GM12878 (cell line): ENCODE data around the gene CHST13. TPM values are rescaled to one million over a fixed set of nuclear protein-coding genes. Genes with fewer than 3 reads are reported as not detected.

Experiments
- ASH2L ChIP-seq: fragments of 300-600, 200-600 bp; sonication (generic); IDR thresholded peaks from 2 replicates; pipeline ENCODE4 v1.6.1; 2017; ENCODE audit warnings: low read depth, mild to moderate bottlenecking, borderline replicate concordance
- BCL3 ChIP-seq: IDR thresholded peaks from 2 replicates; pipeline ENCODE4 v1.6.1; 2011; ENCODE audit warnings: borderline replicate concordance, low read depth, mild to moderate bottlenecking, moderate library complexity, low read length; ENCODE audit not compliant: insufficient read depth, poor library complexity, severe bottlenecking
- BHLHE40 ChIP-seq, 2 experiments: fragments of 450-650 bp in 1 of 2; IDR thresholded peaks; 2 replicates each; pipeline ENCODE4 v1.6.1; 2011 to 2017; ENCODE audit warnings: low read depth in 2 of 2, borderline replicate concordance in 1 of 2, improper control_type of control experiment in 1 of 2, low read length in 1 of 2, mild to moderate bottlenecking in 1 of 2
- CBFB ChIP-seq: IDR thresholded peaks from 2 replicates; pipeline ENCODE4 v1.6.1; 2016; ENCODE audit warnings: antibody characterized with exemption, low read depth
- CBX5 ChIP-seq: sonication (generic); IDR thresholded peaks from 2 replicates; pipeline ENCODE4 v1.6.1; 2016; ENCODE audit warnings: low read depth, moderate library complexity, mild to moderate bottlenecking, inconsistent platforms
- EZH2 ChIP-seq: IDR thresholded peaks from 2 replicates; pipeline ENCODE4 v1.6.1; 2012; ENCODE audit warnings: low read depth, mild to moderate bottlenecking, control low read depth, inconsistent platforms, low read length, borderline replicate concordance; ENCODE audit not compliant: control insufficient read depth
- FOXK2 ChIP-seq: fragments of 450-650 bp; IDR thresholded peaks from 2 replicates; pipeline ENCODE4 v1.6.1; 2017; ENCODE audit warnings: mild to moderate bottlenecking, moderate library complexity
- HDAC2 ChIP-seq: fragments of 200-600 bp; sonication (generic); IDR thresholded peaks from 2 replicates; pipeline ENCODE4 v1.6.1; 2017
- IKZF1 ChIP-seq: fragments of 450-650 bp; conservative IDR thresholded peaks from 2 replicates; pipeline ENCODE4 v1.6.1; 2017; ENCODE audit warnings: antibody characterized with exemption, mild to moderate bottlenecking
- IRF3 ChIP-seq: fragments of 450-650 bp; IDR thresholded peaks from 2 replicates; pipeline ENCODE4 v1.6.1; 2014; ENCODE audit warnings: mild to moderate bottlenecking
- KAT2A ChIP-seq: conservative IDR thresholded peaks from 2 replicates; pipeline ENCODE4 v1.6.1; 2011; ENCODE audit warnings: low read depth, low read length; ENCODE audit not compliant: control insufficient read depth
- LARP7 ChIP-seq: fragments of 450-650 bp; IDR thresholded peaks from 2 replicates; pipeline ENCODE4 v1.6.1; 2017; ENCODE audit warnings: mild to moderate bottlenecking
- MEF2A ChIP-seq: IDR thresholded peaks from 2 replicates; pipeline ENCODE4 v1.6.1; 2011; ENCODE audit warnings: low read depth, mild to moderate bottlenecking, low read length, moderate library complexity; ENCODE audit not compliant: insufficient read depth
- MXI1 ChIP-seq: fragments of 150-350 bp; IDR thresholded peaks from 2 replicates; pipeline ENCODE4 v1.6.1; 2011; ENCODE audit warnings: low read depth, mild to moderate bottlenecking, inconsistent platforms, low read length, improper control_type of control experiment
- MYB ChIP-seq: fragments of 150-350 bp; IDR thresholded peaks from 2 replicates; pipeline ENCODE4 v1.6.1; 2014; ENCODE audit warnings: mild to moderate bottlenecking, low read depth, low read length, borderline replicate concordance
- PKNOX1 ChIP-seq: fragments of 450-650 bp; IDR thresholded peaks from 2 replicates; pipeline ENCODE4 v1.6.1; 2016; ENCODE audit warnings: mild to moderate bottlenecking
- POLR2AphosphoS5 ChIP-seq: IDR thresholded peaks from 2 replicates; pipeline ENCODE4 v1.6.1; 2011; ENCODE audit warnings: mild to moderate bottlenecking, low read length, inconsistent platforms
- RAD21 ChIP-seq: IDR thresholded peaks from 2 replicates; pipeline ENCODE4 v1.6.1; 2011; ENCODE audit warnings: mild to moderate bottlenecking, low read depth, low read length, moderate library complexity; ENCODE audit not compliant: insufficient read depth
- SIX5 ChIP-seq: IDR thresholded peaks from 2 replicates; pipeline ENCODE4 v1.6.1; 2011; ENCODE audit warnings: mild to moderate bottlenecking, low read depth, low read length, moderate library complexity; ENCODE audit not compliant: severe bottlenecking
- STAT1 ChIP-seq: fragments of 450-650 bp; conservative IDR thresholded peaks from 2 replicates; pipeline ENCODE4 v1.6.1; 2014; ENCODE audit warnings: antibody characterized with exemption, mild to moderate bottlenecking
- SUZ12 ChIP-seq: fragments of 200-600 bp; sonication (generic); IDR thresholded peaks from one replicate; pipeline ENCODE4 v1.6.1; 2018; ENCODE audit warnings: antibody characterized with exemption, mild to moderate bottlenecking; ENCODE audit not compliant: unreplicated experiment
- ZNF217 ChIP-seq: fragments of 450-650 bp; IDR thresholded peaks from 2 replicates; pipeline ENCODE4 v1.6.1; 2017; ENCODE audit warnings: antibody characterized with exemption, mild to moderate bottlenecking
- polyA plus RNA-seq, 11 experiments: library from polyadenylated mRNA; depleted of rRNA in 4 of 11; unstranded in 6 of 11; stranded (reverse) in 5 of 11; fragments of >200 nt; fragmentation: Nextera tagmentation in 4 of 11; fragmentation: Illumina TruSeq in 1 of 11; extraction: Ambion mirVana in 4 of 11; extraction: Trizol in 1 of 11; gene quantifications; 1 replicate in 1 of 11; 2 replicates in 10 of 11; pipeline versions ENCODE4 v1.2.1 to v1.2.3, GENCODE V29; 2011 to 2016; ENCODE audit warnings: inconsistent platforms in 2 of 11, missing spikeins in 2 of 11, low read depth in 1 of 11
- total RNA-seq, 4 experiments: library from RNA; depleted of rRNA in 3 of 4; stranded (reverse); fragments of >200 nt in 3 of 4; fragmentation: Illumina TruSeq in 1 of 4; extraction: Trizol in 1 of 4; gene quantifications; 2 replicates each; pipeline versions ENCODE4 v1.2.1 to v1.2.3, GENCODE V29; 2013 to 2021
- TF ChIP-seq, protein P1 (sequence below): IDR thresholded peaks from 2 replicates; pipeline ENCODE4 v1.6.1; 2012; ENCODE audit warnings: low read depth, low read length, improper control_type of control experiment
- TF ChIP-seq, protein P2 (sequence below): fragments of 450-650 bp; IDR thresholded peaks from 2 replicates; pipeline ENCODE4 v1.6.1; 2016; ENCODE audit warnings: mild to moderate bottlenecking

The CHST13 gene
- total and polyA plus RNA-seq, 10 of the 15 experiments (the other 5 are each of a cell fraction or from before 2014, with no cell fraction given) = not detected

DNA sequence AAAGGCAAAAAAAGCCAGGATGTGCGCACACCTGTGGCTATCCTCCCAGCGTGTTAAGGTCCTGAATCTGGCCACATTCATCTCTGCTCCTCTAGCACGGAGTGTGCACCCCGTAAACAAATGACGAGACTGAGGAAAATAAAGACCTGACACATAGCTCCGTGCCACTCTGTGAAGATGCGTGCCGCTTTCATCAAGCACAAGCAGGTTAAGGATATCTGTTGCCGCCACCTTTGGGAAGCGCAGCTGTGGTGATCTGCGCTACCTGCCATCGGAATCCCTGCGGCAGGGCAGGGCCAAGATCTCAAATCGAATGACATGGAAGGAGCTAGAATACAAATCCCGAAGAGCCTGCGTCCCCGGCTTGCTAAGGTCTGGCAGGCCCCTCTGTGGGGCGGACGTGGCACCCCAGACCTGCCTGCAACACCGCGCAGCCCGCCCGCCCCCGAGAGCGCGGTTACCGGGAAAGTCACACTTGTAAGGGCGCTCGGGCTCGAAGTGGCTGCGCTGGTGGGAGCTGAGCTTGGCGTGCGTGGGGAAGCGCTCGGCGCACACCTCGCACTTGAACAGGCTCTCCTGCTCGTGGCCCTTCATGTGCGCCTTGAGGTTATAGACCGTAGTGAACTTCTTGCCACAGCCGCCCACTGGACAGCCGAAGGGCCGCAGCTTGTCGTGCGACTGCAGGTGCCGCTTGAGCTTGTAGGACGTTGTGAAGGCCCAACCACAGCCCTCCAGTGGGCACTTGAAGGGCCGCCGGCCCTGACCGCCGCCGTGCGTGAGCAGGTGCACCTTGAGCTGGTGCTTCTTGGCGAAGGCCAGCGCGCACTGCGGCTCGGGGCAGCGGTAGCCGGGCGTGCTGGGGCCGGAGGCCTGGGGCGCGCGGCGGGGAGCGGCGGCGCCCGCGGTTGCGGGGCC is 49.2 kb upstream of the CHST13 start (continued):
- no peak for TF ChIP-seq IKZF1
- no peak for TF ChIP-seq BCL3
- no peak for TF ChIP-seq ZNF217
- TF ChIP-seq RAD21 = no peak
- 0 out of 2 replicates have a peak, but pooled peaks have one; percentile 42 for TF ChIP-seq CBFB
- no peak for TF ChIP-seq SIX5
- TF ChIP-seq MXI1 = 0 out of 2 replicates have a peak, but pooled peaks have one; percentile 38
- TF ChIP-seq KAT2A = no peak
- no peak for TF ChIP-seq FOXK2
- TF ChIP-seq BHLHE40 (IDR thresholded peaks at IDR 0.05; ENCODE audit: borderline replicate concordance in 1 of 2, low read depth in 2 of 2, low read length in 1 of 2) = 0 out of 4 replicates have a peak, but pooled peaks of 1 of the 2 experiments have one; percentile 41
- no peak for TF ChIP-seq MEF2A
- TF ChIP-seq LARP7 = no peak
- no peak for TF ChIP-seq PKNOX1
- no peak for TF ChIP-seq STAT1
- TF ChIP-seq, protein P1, sequence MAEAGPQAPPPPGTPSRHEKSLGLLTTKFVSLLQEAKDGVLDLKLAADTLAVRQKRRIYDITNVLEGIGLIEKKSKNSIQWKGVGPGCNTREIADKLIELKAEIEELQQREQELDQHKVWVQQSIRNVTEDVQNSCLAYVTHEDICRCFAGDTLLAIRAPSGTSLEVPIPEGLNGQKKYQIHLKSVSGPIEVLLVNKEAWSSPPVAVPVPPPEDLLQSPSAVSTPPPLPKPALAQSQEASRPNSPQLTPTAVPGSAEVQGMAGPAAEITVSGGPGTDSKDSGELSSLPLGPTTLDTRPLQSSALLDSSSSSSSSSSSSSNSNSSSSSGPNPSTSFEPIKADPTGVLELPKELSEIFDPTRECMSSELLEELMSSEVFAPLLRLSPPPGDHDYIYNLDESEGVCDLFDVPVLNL = no peak
- TF ChIP-seq HDAC2 = no peak
- TF ChIP-seq IRF3 = no peak
- TF ChIP-seq, protein P2, sequence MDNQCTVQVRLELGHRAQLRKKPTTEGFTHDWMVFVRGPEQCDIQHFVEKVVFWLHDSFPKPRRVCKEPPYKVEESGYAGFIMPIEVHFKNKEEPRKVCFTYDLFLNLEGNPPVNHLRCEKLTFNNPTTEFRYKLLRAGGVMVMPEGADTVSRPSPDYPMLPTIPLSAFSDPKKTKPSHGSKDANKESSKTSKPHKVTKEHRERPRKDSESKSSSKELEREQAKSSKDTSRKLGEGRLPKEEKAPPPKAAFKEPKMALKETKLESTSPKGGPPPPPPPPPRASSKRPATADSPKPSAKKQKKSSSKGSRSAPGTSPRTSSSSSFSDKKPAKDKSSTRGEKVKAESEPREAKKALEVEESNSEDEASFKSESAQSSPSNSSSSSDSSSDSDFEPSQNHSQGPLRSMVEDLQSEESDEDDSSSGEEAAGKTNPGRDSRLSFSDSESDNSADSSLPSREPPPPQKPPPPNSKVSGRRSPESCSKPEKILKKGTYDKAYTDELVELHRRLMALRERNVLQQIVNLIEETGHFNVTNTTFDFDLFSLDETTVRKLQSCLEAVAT = no peak
- TF ChIP-seq POLR2AphosphoS5 = no peak
- TF ChIP-seq EZH2 = no peak
- peak; percentile 2; the same call in 1 of the 2 replicates for TF ChIP-seq ASH2L
- TF ChIP-seq CBX5 = no peak
- no peak for TF ChIP-seq SUZ12
- TF ChIP-seq MYB = no peak
